ENCODE measurements around the gene GFRA4.

The GFRA4 gene

GRCh38 chr20:3614466-3614865 is 48.7 kb downstream of the GFRA4 start:
- DNase-seq: no peak

GRCh38 chr20:3613821-3614440 is 49.3 kb downstream of the GFRA4 start:
- no peak for DNase-seq

- DNase-seq: no peak
Observed at GRCh38 chr20:3612795-3613572, 50.2 kb downstream of the GFRA4 start.

- no peak for DNase-seq
Observed at GRCh38 chr20:3611901-3612300, 51.3 kb downstream of the GFRA4 start.
